Neural cell (in vitro differentiated cells): ENCODE measurements around the gene RBM20. TPM values are rescaled to one million over a fixed set of nuclear protein-coding genes. Genes with fewer than 3 reads are reported as not detected.
A peak's percentile ranks its signal among the peaks of the same experiment; 100 is the strongest.

Experiments used
- H2AFZ ChIP-seq: fragments of 200-600, 300-800 bp; sonication (generic), shearing (Covaris generic); 2 replicates; pipeline ENCODE4 v1.6.0; 2014; ENCODE audit warnings: low read depth, mild to moderate bottlenecking, antibody characterized with exemption, low read length, moderate library complexity
- H3F3A ChIP-seq: fragments of 200-600 bp; shearing (Covaris generic); 2 replicates; pipeline ENCODE4 v1.6.1; 2016; ENCODE audit warnings: mild to moderate bottlenecking, moderate library complexity, mixed read lengths, antibody characterized with exemption, low read length; ENCODE audit not compliant: insufficient read depth, poor library complexity, severe bottlenecking
- H3K27ac ChIP-seq: fragments of 200-600, 300-800 bp; sonication (generic), shearing (Covaris generic); 2 replicates; pipeline ENCODE4 v1.5.1; 2014; ENCODE audit warnings: mild to moderate bottlenecking, low read length, moderate library complexity
- H3K27me3 ChIP-seq: fragments of 300-800, 200-600 bp; sonication (generic), shearing (Covaris generic); 2 replicates; pipeline ENCODE4 v1.6.0; 2014; ENCODE audit warnings: mild to moderate bottlenecking, low read depth, low read length, moderate library complexity; ENCODE audit not compliant: insufficient read depth
- H3K36me3 ChIP-seq: fragments of 300-800, 200-600 bp; sonication (generic), shearing (Covaris generic); 2 replicates; pipeline ENCODE4 v1.5.1; 2014; ENCODE audit warnings: mild to moderate bottlenecking, antibody characterized with exemption, low read length, moderate library complexity; ENCODE audit not compliant: insufficient read depth
- H3K4me2 ChIP-seq: fragments of 300-800, 200-600 bp; sonication (generic), shearing (Covaris generic); 2 replicates; pipeline ENCODE4 v1.6.0; 2014; ENCODE audit warnings: mild to moderate bottlenecking, low read length
- H3K4me3 ChIP-seq: fragments of 300-800, 200-600 bp; sonication (generic), shearing (Covaris generic); 2 replicates; pipeline ENCODE4 v1.5.1; 2014; ENCODE audit warnings: mild to moderate bottlenecking, low read length, moderate library complexity
- H3K79me2 ChIP-seq: fragments of 200-600 bp; shearing (Covaris generic); replicated peaks from 2 replicates; pipeline ENCODE4 v1.6.0; 2014; ENCODE audit warnings: mild to moderate bottlenecking, low read length, moderate library complexity; ENCODE audit not compliant: insufficient read depth
- H3K9ac ChIP-seq: fragments of 300-800, 200-600 bp; sonication (generic), shearing (Covaris generic); 2 replicates; pipeline ENCODE4 v1.6.1; 2016; ENCODE audit warnings: mild to moderate bottlenecking, low read length, mixed read lengths
- H3K9me2 ChIP-seq: fragments of 200-600 bp; shearing (Covaris generic); 2 replicates; pipeline ENCODE4 v1.6.1; 2016; ENCODE audit warnings: mild to moderate bottlenecking, low read length, mixed read lengths; ENCODE audit not compliant: insufficient read depth
- H3K9me3 ChIP-seq: fragments of 200-600, 300-800 bp; sonication (generic), shearing (Covaris generic); 2 replicates; pipeline ENCODE4 v1.6.1; 2016; ENCODE audit warnings: mild to moderate bottlenecking, mixed run types, low read length, moderate library complexity, mixed read lengths
- H4K20me1 ChIP-seq: fragments of 200-600 bp; shearing (Covaris generic); 2 replicates; pipeline ENCODE4 v1.6.1; 2016; ENCODE audit warnings: mild to moderate bottlenecking, mixed run types; ENCODE audit not compliant: insufficient read depth
- EP300 ChIP-seq: fragments of 450-650 bp; conservative IDR thresholded peaks from 2 replicates; pipeline ENCODE4 v1.6.1; 2014; ENCODE audit warnings: antibody characterized with exemption, mild to moderate bottlenecking, moderate library complexity; ENCODE audit not compliant: poor library complexity, severe bottlenecking
- EZH2 ChIP-seq: fragments of 200-600, 300-800 bp; shearing (Covaris generic), sonication (generic); IDR thresholded peaks from 2 replicates; pipeline ENCODE4 v1.6.1; 2014; ENCODE audit warnings: antibody characterized with exemption, low read length, borderline replicate concordance, mild to moderate bottlenecking; ENCODE audit not compliant: insufficient read depth, poor library complexity, severe bottlenecking
- MXI1 ChIP-seq: fragments of 450-650 bp; conservative IDR thresholded peaks from 2 replicates; pipeline ENCODE4 v1.6.1; 2014; ENCODE audit warnings: antibody characterized with exemption, mild to moderate bottlenecking; ENCODE audit not compliant: poor library complexity, severe bottlenecking
- POLR2AphosphoS5 ChIP-seq: IDR thresholded peaks from 2 replicates; pipeline ENCODE4 v1.6.1; 2012
- RAD21 ChIP-seq: fragments of 450-650 bp; conservative IDR thresholded peaks from 2 replicates; pipeline ENCODE4 v1.6.1; 2014; ENCODE audit warnings: antibody characterized with exemption, mild to moderate bottlenecking, moderate library complexity
- REST ChIP-seq: IDR thresholded peaks from 2 replicates; pipeline ENCODE4 v1.6.1; 2012; ENCODE audit warnings: borderline replicate concordance
- SMC3 ChIP-seq: fragments of 450-650 bp; conservative IDR thresholded peaks from 2 replicates; pipeline ENCODE4 v1.6.1; 2014; ENCODE audit warnings: antibody characterized with exemption, mild to moderate bottlenecking, moderate library complexity; ENCODE audit not compliant: poor library complexity
- TAF1 ChIP-seq: IDR thresholded peaks from 2 replicates; pipeline ENCODE4 v1.6.1; 2012; ENCODE audit warnings: low read depth
- polyA plus RNA-seq: library from polyadenylated mRNA; depleted of rRNA; stranded (reverse); fragments of >200 nt; gene quantifications from 2 replicates; pipeline ENCODE4 v1.2.3, GENCODE V29; 2014
- TF ChIP-seq, protein P1 (sequence below): fragments of 450-650 bp; IDR thresholded peaks from 2 replicates; pipeline ENCODE4 v1.5.1; 2014; ENCODE audit warnings: antibody characterized with exemption, mild to moderate bottlenecking, moderate library complexity; ENCODE audit not compliant: poor library complexity, severe bottlenecking

The RBM20 gene
- polyA plus RNA-seq, 1 donor from 2014 or later, result 0.07 TPM

- Histone ChIP-seq H3K27me3 (peaks cover 38% of the 10 kb centered on the region), H3K4me3 (peak overlapping the region; percentile 63), H3K27ac (no peak overlapping the region), H4K20me1 (no peaks in the 10 kb centered on the region), H3K9ac (no peak overlapping the region), H3K9me2 (no peaks in the 10 kb centered on the region), H2AFZ (no peak overlapping the region), H3K4me2 (no peak overlapping the region), H3K79me2 (no peaks in the 10 kb centered on the region), H3K36me3 (no peaks in the 10 kb centered on the region), H3K9me3 (no peaks in the 10 kb centered on the region), H3F3A (no peaks in the 10 kb centered on the region)
- TF ChIP-seq RAD21, result no peak
- no peak for TF ChIP-seq POLR2AphosphoS5
- TF ChIP-seq SMC3, result no peak
- TF ChIP-seq, protein P1, sequence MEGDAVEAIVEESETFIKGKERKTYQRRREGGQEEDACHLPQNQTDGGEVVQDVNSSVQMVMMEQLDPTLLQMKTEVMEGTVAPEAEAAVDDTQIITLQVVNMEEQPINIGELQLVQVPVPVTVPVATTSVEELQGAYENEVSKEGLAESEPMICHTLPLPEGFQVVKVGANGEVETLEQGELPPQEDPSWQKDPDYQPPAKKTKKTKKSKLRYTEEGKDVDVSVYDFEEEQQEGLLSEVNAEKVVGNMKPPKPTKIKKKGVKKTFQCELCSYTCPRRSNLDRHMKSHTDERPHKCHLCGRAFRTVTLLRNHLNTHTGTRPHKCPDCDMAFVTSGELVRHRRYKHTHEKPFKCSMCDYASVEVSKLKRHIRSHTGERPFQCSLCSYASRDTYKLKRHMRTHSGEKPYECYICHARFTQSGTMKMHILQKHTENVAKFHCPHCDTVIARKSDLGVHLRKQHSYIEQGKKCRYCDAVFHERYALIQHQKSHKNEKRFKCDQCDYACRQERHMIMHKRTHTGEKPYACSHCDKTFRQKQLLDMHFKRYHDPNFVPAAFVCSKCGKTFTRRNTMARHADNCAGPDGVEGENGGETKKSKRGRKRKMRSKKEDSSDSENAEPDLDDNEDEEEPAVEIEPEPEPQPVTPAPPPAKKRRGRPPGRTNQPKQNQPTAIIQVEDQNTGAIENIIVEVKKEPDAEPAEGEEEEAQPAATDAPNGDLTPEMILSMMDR, result peak; percentile 41
- TF ChIP-seq REST, result no peak
These were observed 27.8 kb downstream of the RBM20 start for GRCh38 chr10:110671788-110672579.

DNA sequence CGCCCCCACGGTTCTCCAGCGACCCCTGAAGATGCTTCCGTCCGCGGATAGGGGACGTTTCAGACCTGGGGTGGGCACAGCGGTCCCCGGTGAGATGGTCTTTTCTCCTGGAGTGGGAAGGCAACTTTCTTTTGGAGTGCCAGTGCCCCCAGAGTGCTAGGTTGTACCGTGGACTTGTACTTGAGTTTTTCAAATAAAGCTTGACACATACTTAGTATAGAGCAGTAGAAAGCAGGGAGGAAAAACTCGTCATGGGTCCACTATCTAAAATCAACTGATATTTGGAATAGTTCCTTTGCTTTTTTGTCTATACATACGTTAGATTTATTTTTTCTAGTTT, 28.4 kb downstream of the RBM20 start:
- H2AFZ ChIP-seq, result no peak overlapping the region
- H3K9me2 ChIP-seq, result no peaks in the 10 kb centered on the region
- no peak overlapping the region for H3K4me2 ChIP-seq
- H3K9ac ChIP-seq, result no peak overlapping the region
- no peaks in the 10 kb centered on the region for H3K36me3 ChIP-seq
- no peak for TF ChIP-seq EP300
- TF ChIP-seq POLR2AphosphoS5, result no peak
- peaks cover 38% of the 10 kb centered on the region for H3K27me3 ChIP-seq
- no peaks in the 10 kb centered on the region for H3K9me3 ChIP-seq
- H3F3A ChIP-seq, result no peaks in the 10 kb centered on the region
- no peak overlapping the region for H3K27ac ChIP-seq
- peak overlapping the region; percentile 63 for H3K4me3 ChIP-seq
- H4K20me1 ChIP-seq, result no peaks in the 10 kb centered on the region
- no peaks in the 10 kb centered on the region for H3K79me2 ChIP-seq

DNA sequence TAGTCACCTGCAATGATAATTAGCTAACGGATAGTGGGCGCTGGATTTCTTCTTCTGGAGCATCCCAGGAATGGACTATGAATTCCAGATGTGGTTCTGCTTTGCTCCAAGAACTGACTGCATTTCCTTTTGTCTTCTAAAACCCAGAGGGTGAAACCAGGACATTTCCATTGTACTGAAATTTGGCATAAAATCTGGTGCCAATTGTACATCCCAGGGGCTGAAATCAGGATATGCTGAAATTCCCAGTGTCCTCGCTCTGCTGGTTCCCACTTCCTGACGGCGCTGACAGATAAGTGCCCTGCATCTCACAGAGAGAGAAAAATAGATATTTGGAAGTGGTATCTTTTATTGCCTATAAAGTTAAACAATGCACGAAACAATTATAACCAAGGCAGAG, 31.9 kb downstream of the RBM20 start:
- TF ChIP-seq, protein P1, result no peak
- TF ChIP-seq SMC3, result no peak
- no peak for TF ChIP-seq EZH2
- no peak for TF ChIP-seq REST
- TF ChIP-seq TAF1, result no peak
- no peak for TF ChIP-seq POLR2AphosphoS5
- no peak for TF ChIP-seq EP300
- TF ChIP-seq RAD21, result no peak
- no peak for TF ChIP-seq MXI1
- no peak overlapping the region for H3K4me2 ChIP-seq

More for the DNA sequence above, 31.9 kb downstream of the RBM20 start:
- Histone ChIP-seq H3K9ac (no peak overlapping the region), H3K36me3 (no peaks in the 10 kb centered on the region), H3F3A (no peaks in the 10 kb centered on the region), H3K27ac (no peak overlapping the region), H3K9me3 (no peaks in the 10 kb centered on the region), H3K4me3 (no peak overlapping the region), H3K27me3 (peaks cover 35% of the 10 kb centered on the region), H4K20me1 (no peaks in the 10 kb centered on the region), H3K9me2 (no peaks in the 10 kb centered on the region), H3K79me2 (no peaks in the 10 kb centered on the region), H2AFZ (no peak overlapping the region)
